Lower leg skin (tissue), 4 donors: Measurements from ENCODE around the gene ELAVL2. TPM values are rescaled to one million over a fixed set of nuclear protein-coding genes. Genes with fewer than 3 reads are reported as not detected.

Source experiments
- DNase-seq, 2 donors: peaks; one replicate each; pipeline ENCODE4 v3.0.0-alpha.2; 2019; ENCODE audit warnings: low spot score in 2 of 2
- H3K4me3 ChIP-seq: fragments of 200-600 bp; sonication (generic); 2 replicates; pipeline ENCODE4 v1.5.1; 2017; ENCODE audit warnings: mild to moderate bottlenecking, low read depth; ENCODE audit not compliant: poor library complexity, severe bottlenecking
- CTCF ChIP-seq, 3 donors: fragments of 450-650 bp; IDR thresholded peaks; one replicate each; pipeline ENCODE4 v1.5.1; 2016; ENCODE audit warnings: antibody characterized with exemption in 3 of 3, mild to moderate bottlenecking in 3 of 3, moderate library complexity in 2 of 3
- POLR2A ChIP-seq, 2 donors: fragments of 450-650 bp; IDR thresholded peaks; one replicate each; pipeline ENCODE4 v1.6.1; 2016 to 2017; ENCODE audit warnings: antibody characterized with exemption in 2 of 2, mild to moderate bottlenecking in 1 of 2, moderate library complexity in 1 of 2
- WGBS, 2 donors: methylation state at CpG; one replicate each; pipeline ENCODE4 v1.1.5; 2018; 5-methylcytosine and 5-hydroxymethylcytosine counted together
- intact Hi-C: fragments of 100-400 bp; cut with DNase I; formaldehyde crosslinking; loops from one replicate; pipeline ENCODE4 v1.15.0; 2023; ENCODE audit warnings: low total_unique reads
- total RNA-seq, 4 donors: library from RNA; depleted of rRNA; stranded (reverse); fragments of >200 nt; gene quantifications; one replicate each; pipeline ENCODE4 v1.1.0, GENCODE V29; 2016

Gene ELAVL2
- total RNA-seq, 4 donors from 2014 or later: 0.11 to 1.3 (median 0.42) TPM

GRCh38 chr9:23662320-23662719 lies 163.7 kb downstream of the ELAVL2 start:
- intact Hi-C loops: no loop called here
- no peak for DNase-seq
- H3K4me3 ChIP-seq: no peak overlapping the region
- TF ChIP-seq POLR2A (IDR thresholded peaks at IDR 0.05) (no peak), CTCF (IDR thresholded peaks at IDR 0.05) (no peak)
- WGBS, 2 donors: 95 to 100% methylated on average over 2 of the region's 2 CpGs

GRCh38 chr9:23659346-23660006 lies 166.6 kb downstream of the ELAVL2 start:
- WGBS, 2 donors: 48 to 54% methylated on average over 6 of the region's 6 CpGs
- H3K4me3 ChIP-seq: no peak overlapping the region
- no peak for DNase-seq
- no peak for TF ChIP-seq POLR2A (IDR thresholded peaks at IDR 0.05)
- TF ChIP-seq CTCF (IDR thresholded peaks at IDR 0.05): no peak
- intact Hi-C loops: no loop called here

GRCh38 chr9:23658376-23659258 lies 167.4 kb downstream of the ELAVL2 start:
- intact Hi-C loops: no loop called here
- TF ChIP-seq CTCF (IDR thresholded peaks at IDR 0.05) (no peak), POLR2A (IDR thresholded peaks at IDR 0.05) (no peak)
- 85 to 87% methylated on average over 10 of the region's 10 CpGs for WGBS, 2 donors
- no peak for DNase-seq
- no peak overlapping the region for H3K4me3 ChIP-seq

- intact Hi-C loops: no loop called here
- DNase-seq: no peak
- H3K4me3 ChIP-seq: no peak overlapping the region
- TF ChIP-seq POLR2A (IDR thresholded peaks at IDR 0.05) (no peak), CTCF (IDR thresholded peaks at IDR 0.05) (no peak)
- 92% methylated on average over 5 of the region's 5 CpGs for WGBS, 2 donors
These were observed 175.0 kb downstream of the ELAVL2 start for GRCh38 chr9:23651051-23651450.

- intact Hi-C loops: no loop called here
- H3K4me3 ChIP-seq: no peak overlapping the region
- no peak for TF ChIP-seq POLR2A (IDR thresholded peaks at IDR 0.05)
- no peak for TF ChIP-seq CTCF (IDR thresholded peaks at IDR 0.05)
- WGBS, 2 donors: 72% methylated on average over 2 of the region's 2 CpGs
- no peak for DNase-seq
These were observed 177.4 kb downstream of the ELAVL2 start for GRCh38 chr9:23648651-23649050.
